HCT116 (cell line): ENCODE data around the gene FATE1. TPM values are rescaled to one million over a fixed set of nuclear protein-coding genes. Genes with fewer than 3 reads are reported as not detected.

Experiments
- ATAC-seq: fragments of 200-7000 bp; cut with Tn5 transposase; 2 replicates; pipeline ENCODE4 v1.9.1; 2020; ENCODE audit warnings: mild to moderate bottlenecking, moderate library complexity
- BruUV-seq: library from RNA; stranded (reverse); fragments of 400-500 nt; replicated peaks from 2 replicates; lab custom pipeline; 2021; lab: Mats Ljungman, UMichigan
- CTCF ChIA-PET: fragments of 300-600 bp; sonication (Branson Sonifier 250); formaldehyde crosslinking; loops from one replicate; lab custom pipeline; 2021; ENCODE audit warnings: antibody characterized with exemption; lab: Charles Lee
- POLR2A ChIA-PET: fragments of 300-600, 350-600 bp; sonication (Branson Sonifier 250); formaldehyde crosslinking; loops from one replicate; lab custom pipeline; 2021; ENCODE audit warnings: antibody characterized with exemption; lab: Charles Lee
- RAD21 ChIA-PET, 2 experiments: fragments of 300-600 bp; sonication (Branson Sonifier 250); formaldehyde crosslinking; loops; one replicate each; lab custom pipeline; 2023; ENCODE audit warnings: low total read pairs in 2 of 2; ENCODE audit not compliant: uncharacterized antibody in 2 of 2, unreplicated experiment in 2 of 2, low non-redundant PET in 1 of 2; lab: Charles Lee
- DNase-seq: peaks from one replicate; pipeline ENCODE4 v3.0.0-alpha.2; 2010; ENCODE audit warnings: low read depth, low spot score
- H2AFZ ChIP-seq: fragments of 200-600 bp; shearing (Covaris generic), sonication (generic); 2 replicates; pipeline ENCODE4 v1.6.1; 2017; ENCODE audit warnings: low read depth, mixed run types, mixed read lengths, antibody characterized with exemption, low read length; ENCODE audit not compliant: poor library complexity, severe bottlenecking
- H3K27ac ChIP-seq: 2 replicates; pipeline ENCODE4 v1.5.1; 2012; ENCODE audit warnings: low read depth, low read length
- H3K27me3 ChIP-seq: fragments of 200-600 bp; sonication (generic); 2 replicates; pipeline ENCODE4 v1.6.1; 2016; ENCODE audit warnings: mixed run types, low read length, mixed read lengths; ENCODE audit not compliant: insufficient read depth
- H3K36me3 ChIP-seq, 2 experiments: fragments of 200-500 bp in 1 of 2; fragments of 200-600 bp in 1 of 2; sonication (Bioruptor generic) in 1 of 2; sonication (generic) in 1 of 2; 2 replicates each; pipeline versions ENCODE4 v1.5.1 to v1.6.1; 2014 to 2016; ENCODE audit warnings: low read length in 2 of 2, inconsistent platforms in 1 of 2, mixed read lengths in 1 of 2, mixed run types in 1 of 2; ENCODE audit not compliant: insufficient read depth in 2 of 2, control insufficient read depth in 1 of 2
- H3K4me1 ChIP-seq, 2 experiments: fragments of 200-600 bp in 1 of 2; sonication (generic) in 1 of 2; 2 replicates each; pipeline versions ENCODE4 v1.5.1 to v1.6.1; 2012 to 2017; ENCODE audit warnings: low read length in 2 of 2, inconsistent platforms in 1 of 2, mild to moderate bottlenecking in 1 of 2, mixed read lengths in 1 of 2, mixed run types in 1 of 2, moderate library complexity in 1 of 2; ENCODE audit not compliant: insufficient read depth in 2 of 2, control insufficient read depth in 1 of 2
- H3K4me2 ChIP-seq: fragments of 200-600 bp; sonication (generic); 2 replicates; pipeline ENCODE4 v1.6.1; 2017; ENCODE audit warnings: mixed run types, low read length, mixed read lengths
- H3K4me3 ChIP-seq, 2 experiments: fragments of 200-600 bp in 1 of 2; sonication (generic) in 1 of 2; replicated peaks in 1 of 2; 2 replicates each; pipeline ENCODE4 v1.5.1; 2011 to 2016; ENCODE audit warnings: low read length in 2 of 2, control low read depth in 1 of 2, low read depth in 1 of 2, mild to moderate bottlenecking in 1 of 2, mixed read lengths in 1 of 2, mixed run types in 1 of 2
- H3K79me2 ChIP-seq: fragments of 200-600 bp; sonication (generic); 2 replicates; pipeline ENCODE4 v1.6.1; 2017; ENCODE audit warnings: mild to moderate bottlenecking, mixed run types, low read length, moderate library complexity, mixed read lengths; ENCODE audit not compliant: insufficient read depth
- H3K9ac ChIP-seq: fragments of 200-600 bp; sonication (generic); 2 replicates; pipeline ENCODE4 v1.6.1; 2016; ENCODE audit warnings: low read length, mixed read lengths
- H3K9me2 ChIP-seq: fragments of 200-600 bp; sonication (generic), shearing (Covaris generic); 2 replicates; pipeline ENCODE4 v1.6.1; 2017; ENCODE audit warnings: mixed run types, mild to moderate bottlenecking, moderate library complexity; ENCODE audit not compliant: insufficient read depth
- H3K9me3 ChIP-seq, 2 experiments: fragments of 200-500 bp in 1 of 2; fragments of 200-600 bp in 1 of 2; sonication (Bioruptor generic) in 1 of 2; sonication (generic) in 1 of 2; 2 replicates each; pipeline ENCODE4 v1.6.1; 2014 to 2017; ENCODE audit warnings: low read length in 2 of 2, mixed read lengths in 2 of 2, inconsistent platforms in 1 of 2, low read depth in 1 of 2, mild to moderate bottlenecking in 1 of 2, mixed run types in 1 of 2, moderate library complexity in 1 of 2; ENCODE audit not compliant: control insufficient read depth in 1 of 2, insufficient read depth in 1 of 2
- H4K20me1 ChIP-seq: fragments of 200-600 bp; sonication (generic), shearing (Covaris generic); 2 replicates; pipeline ENCODE4 v1.6.1; 2017; ENCODE audit warnings: mixed run types, mild to moderate bottlenecking, moderate library complexity; ENCODE audit not compliant: insufficient read depth
- CEBPB ChIP-seq: IDR thresholded peaks from 2 replicates; pipeline ENCODE4 v1.6.1; 2012; ENCODE audit warnings: low read depth
- EGR1 ChIP-seq: IDR thresholded peaks from 2 replicates; pipeline ENCODE4 v1.6.1; 2012; ENCODE audit warnings: low read depth
- ELF1 ChIP-seq: IDR thresholded peaks from 2 replicates; pipeline ENCODE4 v1.6.1; 2012; ENCODE audit warnings: low read depth, borderline replicate concordance
- EZH2phosphoT487 ChIP-seq: fragments of 200-600 bp; IDR thresholded peaks from 2 replicates; pipeline ENCODE4 v1.6.1; 2018; ENCODE audit warnings: antibody characterized with exemption, borderline replicate concordance
- JUND ChIP-seq: IDR thresholded peaks from 2 replicates; pipeline ENCODE4 v1.6.1; 2012
- POLR2A ChIP-seq: IDR thresholded peaks from 2 replicates; pipeline ENCODE4 v1.7.0; 2011; ENCODE audit warnings: borderline replicate concordance; ENCODE audit not compliant: insufficient read depth, insufficient read length; ENCODE audit errors: extremely low read depth
- POLR2AphosphoS5 ChIP-seq: IDR thresholded peaks from 2 replicates; pipeline ENCODE4 v1.6.1; 2011; ENCODE audit warnings: mild to moderate bottlenecking, low read depth, low read length, moderate library complexity
- SIN3A ChIP-seq: IDR thresholded peaks from 2 replicates; pipeline ENCODE4 v1.6.1; 2012; ENCODE audit warnings: low read depth
- SRF ChIP-seq: IDR thresholded peaks from 2 replicates; pipeline ENCODE4 v1.6.1; 2012; ENCODE audit warnings: low read depth
- TCF7L2 ChIP-seq: IDR thresholded peaks from 2 replicates; pipeline ENCODE4 v1.7.0; 2011; ENCODE audit warnings: borderline replicate concordance, inconsistent platforms; ENCODE audit not compliant: insufficient read depth, insufficient read length; ENCODE audit errors: extremely low read depth
- ZFX ChIP-seq: fragments of 450-650 bp; IDR thresholded peaks from 2 replicates; pipeline ENCODE4 v1.6.1; 2017
- ZNF274 ChIP-seq: fragments of 200-500 bp; sonication (Bioruptor generic); IDR thresholded peaks from 2 replicates; pipeline ENCODE4 v1.6.1; 2014; ENCODE audit warnings: mild to moderate bottlenecking, low read depth, low read length, inconsistent platforms
- intact Hi-C: fragments of 100-400 bp; cut with micrococcal nuclease; formaldehyde crosslinking; loops from 2 replicates; pipeline ENCODE4 v1.10.0; 2022
- total RNA-seq: library from RNA; stranded (reverse); gene quantifications from one replicate; pipeline ENCODE4 v1.2.1, GENCODE V29; 2021; ENCODE audit not compliant: unreplicated experiment
- TF ChIP-seq, protein P1 (sequence below): IDR thresholded peaks from 2 replicates; pipeline ENCODE4 v1.6.1; 2012
- TF ChIP-seq, protein P2 (sequence below): IDR thresholded peaks from 2 replicates; pipeline ENCODE4 v1.6.1; 2012; ENCODE audit warnings: low read depth
- TF ChIP-seq, protein P3 (sequence below): IDR thresholded peaks from 2 replicates; pipeline ENCODE4 v1.6.1; 2012
- TF ChIP-seq, protein P4 (sequence below): IDR thresholded peaks from 2 replicates; pipeline ENCODE4 v1.6.1; 2011; ENCODE audit warnings: mild to moderate bottlenecking, low read length, moderate library complexity; ENCODE audit not compliant: insufficient replicate concordance; ENCODE audit errors: extremely low read depth

The FATE1 gene
- total RNA-seq, 1 experiment from 2014 or later, result not detected

DNA sequence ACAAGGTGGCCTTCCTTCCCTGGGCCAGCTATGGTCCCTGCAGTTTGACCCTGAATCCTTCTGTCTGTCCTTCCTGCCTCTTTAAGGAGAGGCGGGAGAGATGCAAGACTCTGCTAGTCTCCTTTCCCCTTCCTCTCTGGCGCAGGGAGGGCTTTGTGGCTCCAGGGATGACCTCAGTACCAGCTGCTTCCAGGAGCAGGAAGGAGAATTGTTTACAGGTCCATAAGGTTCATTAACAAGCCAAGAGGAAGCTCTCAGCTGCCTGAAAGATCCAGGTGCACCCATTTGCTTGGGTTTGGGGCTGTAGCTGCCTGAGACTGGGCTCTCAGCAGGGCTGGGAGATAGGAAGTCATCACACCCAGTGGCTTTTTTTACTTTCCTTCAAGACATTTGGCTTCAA, 4.0 kb upstream of the FATE1 start:
- H3K9me3 ChIP-seq, result no peaks in the 10 kb centered on the region
- H3K79me2 ChIP-seq, result no peaks in the 10 kb centered on the region
- TF ChIP-seq ELF1 (no peak), EGR1 (no peak)
- TF ChIP-seq, all 23 proteins: peak for 0
- intact Hi-C loops, result loop anchor here (5.0 kb wide), 1 partner anchor 926 kb away; the partner anchor contains the start of gene GABRQ
- Histone ChIP-seq H3K4me2 (no peak overlapping the region), H3K27me3 (peaks cover 2% of the 10 kb centered on the region; the same call in 1 of the 2 replicates), H3K4me1 (no peaks in the 10 kb centered on the region), H3K36me3 (no peaks in the 10 kb centered on the region), H3K9me2 (no peaks in the 10 kb centered on the region), H3K27ac (no peak overlapping the region), H4K20me1 (no peaks in the 10 kb centered on the region), H3K9ac (no peak overlapping the region), H3K4me3 (no peak overlapping the region), H2AFZ (no peak overlapping the region)
- no peak for ATAC-seq
- ChIA-PET RAD21 (no interaction called here), CTCF (interaction anchor here (1.1 kb wide), 1 partner anchor 921 kb away, joined by 3 read pairs; no protein-coding TSS in a partner anchor), POLR2A (no interaction called here)
- DNase-seq, result no peak
- no TSS peak for BruUV-seq

GRCh38 chrX:151712253-151712652, 3.6 kb upstream of the FATE1 start:
- no peaks in the 10 kb centered on the region for H3K36me3 ChIP-seq
- DNase-seq (no peak), ATAC-seq (no peak)
- no peaks in the 10 kb centered on the region for H3K79me2 ChIP-seq
- no peaks in the 10 kb centered on the region for H3K9me3 ChIP-seq
- no peak overlapping the region for H3K4me2 ChIP-seq
- no peaks in the 10 kb centered on the region for H3K4me1 ChIP-seq
- BruUV-seq, result no TSS peak
- no peaks in the 10 kb centered on the region for H4K20me1 ChIP-seq
- ChIA-PET RAD21 (no interaction called here), POLR2A (no interaction called here), CTCF (no interaction called here)
- no peak overlapping the region for H3K27ac ChIP-seq
- H3K9ac ChIP-seq, result no peak overlapping the region
- peaks cover 4% of the 10 kb centered on the region; the same call in 1 of the 2 replicates for H3K27me3 ChIP-seq
- H3K4me3 ChIP-seq, result no peak overlapping the region
- H3K9me2 ChIP-seq, result no peaks in the 10 kb centered on the region
- no peak overlapping the region for H2AFZ ChIP-seq
- intact Hi-C loops, result loop anchor here (5.0 kb wide), 1 partner anchor 925 kb away; the partner anchor contains the start of gene GABRQ
- TF ChIP-seq, protein P1, sequence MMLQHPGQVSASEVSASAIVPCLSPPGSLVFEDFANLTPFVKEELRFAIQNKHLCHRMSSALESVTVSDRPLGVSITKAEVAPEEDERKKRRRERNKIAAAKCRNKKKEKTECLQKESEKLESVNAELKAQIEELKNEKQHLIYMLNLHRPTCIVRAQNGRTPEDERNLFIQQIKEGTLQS, result no peak
- TF ChIP-seq TCF7L2 (no peak), SRF (no peak), CEBPB (no peak), ZNF274 (no peak), ZFX (no peak), EZH2phosphoT487 (no peak), POLR2AphosphoS5 (no peak), EGR1 (no peak), POLR2A (no peak), JUND (no peak), SIN3A (no peak), ELF1 (no peak)
- TF ChIP-seq, protein P2, sequence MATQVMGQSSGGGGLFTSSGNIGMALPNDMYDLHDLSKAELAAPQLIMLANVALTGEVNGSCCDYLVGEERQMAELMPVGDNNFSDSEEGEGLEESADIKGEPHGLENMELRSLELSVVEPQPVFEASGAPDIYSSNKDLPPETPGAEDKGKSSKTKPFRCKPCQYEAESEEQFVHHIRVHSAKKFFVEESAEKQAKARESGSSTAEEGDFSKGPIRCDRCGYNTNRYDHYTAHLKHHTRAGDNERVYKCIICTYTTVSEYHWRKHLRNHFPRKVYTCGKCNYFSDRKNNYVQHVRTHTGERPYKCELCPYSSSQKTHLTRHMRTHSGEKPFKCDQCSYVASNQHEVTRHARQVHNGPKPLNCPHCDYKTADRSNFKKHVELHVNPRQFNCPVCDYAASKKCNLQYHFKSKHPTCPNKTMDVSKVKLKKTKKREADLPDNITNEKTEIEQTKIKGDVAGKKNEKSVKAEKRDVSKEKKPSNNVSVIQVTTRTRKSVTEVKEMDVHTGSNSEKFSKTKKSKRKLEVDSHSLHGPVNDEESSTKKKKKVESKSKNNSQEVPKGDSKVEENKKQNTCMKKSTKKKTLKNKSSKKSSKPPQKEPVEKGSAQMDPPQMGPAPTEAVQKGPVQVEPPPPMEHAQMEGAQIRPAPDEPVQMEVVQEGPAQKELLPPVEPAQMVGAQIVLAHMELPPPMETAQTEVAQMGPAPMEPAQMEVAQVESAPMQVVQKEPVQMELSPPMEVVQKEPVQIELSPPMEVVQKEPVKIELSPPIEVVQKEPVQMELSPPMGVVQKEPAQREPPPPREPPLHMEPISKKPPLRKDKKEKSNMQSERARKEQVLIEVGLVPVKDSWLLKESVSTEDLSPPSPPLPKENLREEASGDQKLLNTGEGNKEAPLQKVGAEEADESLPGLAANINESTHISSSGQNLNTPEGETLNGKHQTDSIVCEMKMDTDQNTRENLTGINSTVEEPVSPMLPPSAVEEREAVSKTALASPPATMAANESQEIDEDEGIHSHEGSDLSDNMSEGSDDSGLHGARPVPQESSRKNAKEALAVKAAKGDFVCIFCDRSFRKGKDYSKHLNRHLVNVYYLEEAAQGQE, result no peak
- TF ChIP-seq, protein P3, sequence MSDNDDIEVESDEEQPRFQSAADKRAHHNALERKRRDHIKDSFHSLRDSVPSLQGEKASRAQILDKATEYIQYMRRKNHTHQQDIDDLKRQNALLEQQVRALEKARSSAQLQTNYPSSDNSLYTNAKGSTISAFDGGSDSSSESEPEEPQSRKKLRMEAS, result no peak
- TF ChIP-seq, protein P4, sequence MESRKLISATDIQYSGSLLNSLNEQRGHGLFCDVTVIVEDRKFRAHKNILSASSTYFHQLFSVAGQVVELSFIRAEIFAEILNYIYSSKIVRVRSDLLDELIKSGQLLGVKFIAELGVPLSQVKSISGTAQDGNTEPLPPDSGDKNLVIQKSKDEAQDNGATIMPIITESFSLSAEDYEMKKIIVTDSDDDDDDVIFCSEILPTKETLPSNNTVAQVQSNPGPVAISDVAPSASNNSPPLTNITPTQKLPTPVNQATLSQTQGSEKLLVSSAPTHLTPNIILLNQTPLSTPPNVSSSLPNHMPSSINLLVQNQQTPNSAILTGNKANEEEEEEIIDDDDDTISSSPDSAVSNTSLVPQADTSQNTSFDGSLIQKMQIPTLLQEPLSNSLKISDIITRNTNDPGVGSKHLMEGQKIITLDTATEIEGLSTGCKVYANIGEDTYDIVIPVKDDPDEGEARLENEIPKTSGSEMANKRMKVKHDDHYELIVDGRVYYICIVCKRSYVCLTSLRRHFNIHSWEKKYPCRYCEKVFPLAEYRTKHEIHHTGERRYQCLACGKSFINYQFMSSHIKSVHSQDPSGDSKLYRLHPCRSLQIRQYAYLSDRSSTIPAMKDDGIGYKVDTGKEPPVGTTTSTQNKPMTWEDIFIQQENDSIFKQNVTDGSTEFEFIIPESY, result no peak
